ENCODE measurements around the gene CFAP58.

The CFAP58 gene

GRCh38 chr10:104323085-104323484 is 30.5 kb upstream of the CFAP58 start:
- DNase-seq = no peak

GRCh38 chr10:104323760-104324201 is 29.9 kb upstream of the CFAP58 start:
- DNase-seq = no peak

DNA sequence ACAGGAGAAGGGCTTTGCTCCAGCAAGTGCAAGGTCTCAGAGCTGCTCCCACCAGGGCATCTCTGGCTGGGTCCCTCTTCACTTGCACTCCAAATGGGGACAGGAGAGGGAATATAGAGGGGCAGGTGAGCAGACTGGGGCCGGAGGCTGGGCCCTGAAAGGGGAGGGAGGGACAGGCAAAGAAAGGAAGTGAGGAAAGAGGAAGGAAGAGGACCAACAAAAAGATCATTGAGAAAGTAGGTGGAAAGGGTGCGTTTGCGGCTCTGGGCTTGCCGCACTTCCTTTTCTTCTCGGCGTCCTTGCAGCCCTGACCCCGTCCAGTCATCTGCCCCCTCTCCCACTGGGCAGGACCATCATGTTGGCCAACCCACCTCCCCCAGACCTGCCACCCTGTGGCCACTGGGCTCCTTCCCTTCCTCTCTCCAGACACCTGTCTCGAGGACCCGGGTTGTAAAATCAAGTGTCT is 29.4 kb upstream of the CFAP58 start:
- DNase-seq = no peak

DNA sequence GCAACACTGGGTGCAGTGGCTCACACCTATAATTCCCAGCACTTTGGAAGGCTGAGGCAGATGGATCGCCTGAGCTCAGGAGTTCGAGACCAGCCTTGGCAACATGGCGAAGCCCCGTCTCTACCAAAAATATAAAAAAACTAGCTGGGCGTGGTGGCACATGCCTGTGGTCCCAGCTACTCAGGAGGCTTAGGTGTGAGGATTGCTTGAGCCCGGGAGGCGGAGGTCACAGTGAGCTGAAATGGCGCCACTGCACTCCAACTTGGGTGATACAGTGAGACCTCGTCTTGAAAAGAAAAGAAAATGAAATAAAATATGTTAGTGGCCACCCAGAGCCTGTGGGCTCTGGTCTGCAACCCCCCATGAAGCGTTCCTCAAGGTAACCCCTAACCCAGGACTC is 28.7 kb upstream of the CFAP58 start:
- no peak for DNase-seq

GRCh38 chr10:104325436-104326435 is 27.9 kb upstream of the CFAP58 start:
- DNase-seq = no peak

GRCh38 chr10:104326991-104327610 is 26.5 kb upstream of the CFAP58 start:
- no peak for DNase-seq

DNA sequence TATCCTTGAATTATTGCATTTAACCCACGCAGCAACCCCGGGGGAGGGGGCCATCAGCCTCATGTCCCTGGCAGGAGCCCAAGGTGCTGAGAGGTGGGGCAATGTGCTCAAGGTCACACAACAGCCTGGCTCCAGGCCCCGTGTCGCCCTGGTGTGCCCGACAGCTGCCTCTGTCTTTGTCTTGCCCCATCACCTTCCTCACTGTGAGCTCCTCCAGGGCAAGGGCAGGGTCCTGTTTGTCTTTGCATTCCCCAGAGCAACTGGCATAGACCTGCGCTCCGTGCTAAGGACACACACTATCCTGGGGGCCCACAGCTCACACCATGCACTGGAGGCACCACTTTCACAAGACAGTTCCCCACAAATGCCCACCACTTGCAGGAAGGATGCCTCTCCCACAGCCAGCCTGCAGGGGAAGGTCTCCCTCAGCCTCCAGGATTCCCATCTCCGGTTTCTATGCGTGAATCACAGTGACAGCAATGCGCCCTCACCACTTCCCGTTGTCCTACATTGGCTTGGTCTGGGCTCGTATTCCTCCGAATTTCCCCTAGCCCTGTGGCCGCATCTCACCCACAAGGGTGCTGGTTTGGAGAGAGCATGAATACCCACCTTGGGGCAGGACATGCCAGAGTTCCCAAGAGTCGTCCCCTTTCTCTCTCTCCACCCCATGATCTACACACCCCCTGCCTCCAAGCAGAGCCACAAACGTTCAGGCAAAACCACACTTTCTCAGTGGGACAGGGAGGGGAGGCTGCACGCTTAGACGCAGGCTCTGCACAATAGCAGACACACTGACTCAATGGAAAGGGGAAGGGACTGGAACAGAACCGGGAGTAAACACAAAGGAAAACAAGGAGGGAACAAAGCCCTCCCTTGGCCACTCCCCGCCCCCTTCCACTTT is 25.6 kb upstream of the CFAP58 start:
- peak; percentile 32 for DNase-seq

DNA sequence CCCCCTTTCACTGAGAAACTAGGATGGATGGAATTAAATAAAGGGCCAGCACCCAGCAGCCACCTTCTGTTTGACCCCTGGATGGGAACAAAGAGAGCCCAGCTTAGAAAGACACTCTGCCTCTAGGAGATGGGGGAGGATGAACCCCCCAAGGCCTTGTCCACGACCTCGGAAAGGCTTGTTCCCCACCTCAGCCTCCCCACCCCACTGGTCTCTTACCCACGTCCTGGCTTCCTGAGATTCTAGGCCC is 25.1 kb upstream of the CFAP58 start:
- no peak for DNase-seq

DNA sequence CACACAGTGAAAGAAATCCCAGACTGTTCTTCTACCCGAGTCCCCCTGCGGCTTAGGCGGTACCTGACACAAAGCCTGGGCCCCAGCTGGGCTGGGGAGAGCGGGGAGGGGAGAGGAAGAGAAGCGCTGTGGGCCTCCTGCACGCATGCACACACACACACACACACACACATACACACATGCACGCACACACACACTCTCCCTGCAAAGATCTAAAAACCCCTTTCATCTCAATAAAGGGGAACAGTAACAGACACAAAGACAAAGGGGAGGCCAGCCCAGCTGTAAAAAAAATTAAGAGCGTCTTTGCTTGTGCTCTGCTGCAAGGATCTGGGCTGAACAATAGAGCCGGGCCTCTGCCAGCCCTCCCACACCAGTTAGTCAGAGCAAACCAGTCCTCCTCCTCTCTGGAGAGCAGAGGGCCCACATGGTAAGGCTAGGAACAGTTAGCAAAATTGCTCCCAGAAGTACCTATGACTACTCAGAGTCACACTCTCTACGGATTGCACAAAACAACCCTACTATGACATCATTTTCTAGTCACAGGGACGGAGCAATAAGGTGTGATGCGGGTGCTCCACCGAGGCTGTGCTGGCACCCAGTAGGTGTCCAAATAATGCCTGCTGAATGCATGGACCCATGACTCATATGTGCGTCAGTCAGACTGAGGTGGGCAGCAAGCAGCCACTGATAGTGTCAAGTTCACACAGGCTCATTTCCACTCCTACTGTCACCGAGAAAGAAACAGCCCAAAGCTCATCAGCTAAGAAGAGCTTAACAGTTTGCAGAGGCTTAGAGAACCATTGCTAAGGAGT is 24.5 kb upstream of the CFAP58 start:
- DNase-seq = peak; percentile 72

DNA sequence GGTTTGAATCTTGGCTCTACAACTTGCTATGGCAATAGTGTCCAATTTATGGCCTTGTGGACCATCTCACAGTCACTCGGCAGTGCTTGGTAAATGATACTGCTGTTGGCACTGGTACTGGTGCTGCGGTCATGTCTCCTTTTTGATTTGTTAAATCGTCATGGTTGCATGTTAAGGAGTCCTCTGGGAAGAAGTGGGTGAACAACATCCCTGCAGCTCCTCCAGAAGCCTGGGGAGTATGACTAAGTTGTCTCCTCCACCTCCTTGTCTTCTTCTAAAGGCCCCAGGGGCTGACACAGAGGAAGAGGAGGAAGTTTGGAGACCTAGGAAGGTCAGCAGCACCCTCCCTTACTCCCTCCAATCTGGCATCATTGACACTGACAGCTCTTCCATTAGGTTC is 23.9 kb upstream of the CFAP58 start:
- DNase-seq = no peak

DNA sequence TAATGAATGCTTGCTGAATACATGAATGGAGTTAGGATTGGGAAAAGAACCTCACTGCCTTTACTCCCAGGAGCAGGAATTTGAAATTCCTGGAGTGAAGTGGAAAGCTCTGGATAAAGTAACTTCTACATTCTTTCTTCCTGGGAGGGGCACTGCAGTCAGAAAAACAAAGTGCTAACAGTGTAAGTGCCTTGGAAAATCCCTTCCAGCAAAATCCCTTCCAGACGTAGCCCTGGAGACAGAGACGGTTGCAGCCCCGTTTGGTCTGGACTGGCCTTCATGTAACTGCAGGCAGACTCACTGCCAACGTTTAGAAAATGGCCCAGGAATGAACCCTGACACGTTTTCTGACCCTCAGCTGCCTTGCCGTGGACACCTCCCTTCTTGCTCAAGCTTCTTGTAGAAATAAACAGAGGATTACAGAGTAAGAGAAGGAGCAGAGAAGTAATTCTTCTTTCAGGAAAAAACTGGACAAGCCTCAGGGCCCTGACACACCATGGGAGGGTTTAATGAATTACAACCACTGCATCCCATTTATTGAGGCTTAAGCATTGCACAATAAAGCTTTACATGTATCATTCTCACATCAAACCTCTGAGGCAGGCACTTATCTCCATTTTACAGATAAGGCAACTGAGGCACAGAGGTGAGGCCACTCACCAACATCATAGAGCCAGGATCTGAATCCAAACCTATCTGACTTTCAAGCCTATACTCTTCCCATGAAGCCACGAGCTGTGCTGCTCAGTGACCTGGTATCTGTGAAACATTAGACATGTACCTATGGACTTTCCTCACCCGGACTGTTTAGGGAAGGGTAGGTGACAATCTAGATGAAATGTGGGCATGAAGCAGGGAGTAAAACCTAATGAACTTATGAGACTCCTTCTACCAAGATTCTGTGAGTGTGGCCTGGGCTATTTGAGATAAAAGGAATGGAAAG is 23.2 kb upstream of the CFAP58 start:
- DNase-seq = no peak

DNA sequence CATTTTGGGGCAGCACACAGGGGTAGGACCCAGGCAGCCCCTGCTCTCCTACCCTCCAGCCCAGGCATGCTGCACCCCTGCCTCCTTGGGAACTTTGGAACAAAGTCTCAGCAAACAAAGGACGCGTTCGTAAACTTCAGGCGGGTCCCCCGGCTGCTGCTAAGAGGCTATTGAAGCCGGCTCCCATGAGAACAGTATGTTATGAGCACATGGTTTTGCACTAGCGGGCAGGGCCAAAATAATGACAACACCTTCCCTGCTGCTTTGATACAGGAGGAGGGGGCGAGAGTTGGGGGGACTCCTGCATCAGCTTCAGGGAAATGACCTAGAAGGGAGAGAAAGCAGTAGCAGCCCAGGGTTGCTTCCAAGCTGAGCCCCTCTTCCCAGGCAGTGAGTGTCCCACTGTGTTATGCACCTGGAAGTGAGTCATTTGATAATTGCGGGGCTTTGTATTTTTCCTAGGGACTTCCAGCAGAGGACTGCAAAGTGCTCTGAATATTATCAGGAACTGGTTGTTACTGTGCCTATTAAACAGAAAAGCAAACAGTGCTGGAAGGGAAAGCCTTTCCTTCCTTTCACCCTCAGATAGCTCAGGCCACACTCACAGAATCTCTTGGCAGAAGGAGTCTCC is 22.3 kb upstream of the CFAP58 start:
- DNase-seq = no peak

DNA sequence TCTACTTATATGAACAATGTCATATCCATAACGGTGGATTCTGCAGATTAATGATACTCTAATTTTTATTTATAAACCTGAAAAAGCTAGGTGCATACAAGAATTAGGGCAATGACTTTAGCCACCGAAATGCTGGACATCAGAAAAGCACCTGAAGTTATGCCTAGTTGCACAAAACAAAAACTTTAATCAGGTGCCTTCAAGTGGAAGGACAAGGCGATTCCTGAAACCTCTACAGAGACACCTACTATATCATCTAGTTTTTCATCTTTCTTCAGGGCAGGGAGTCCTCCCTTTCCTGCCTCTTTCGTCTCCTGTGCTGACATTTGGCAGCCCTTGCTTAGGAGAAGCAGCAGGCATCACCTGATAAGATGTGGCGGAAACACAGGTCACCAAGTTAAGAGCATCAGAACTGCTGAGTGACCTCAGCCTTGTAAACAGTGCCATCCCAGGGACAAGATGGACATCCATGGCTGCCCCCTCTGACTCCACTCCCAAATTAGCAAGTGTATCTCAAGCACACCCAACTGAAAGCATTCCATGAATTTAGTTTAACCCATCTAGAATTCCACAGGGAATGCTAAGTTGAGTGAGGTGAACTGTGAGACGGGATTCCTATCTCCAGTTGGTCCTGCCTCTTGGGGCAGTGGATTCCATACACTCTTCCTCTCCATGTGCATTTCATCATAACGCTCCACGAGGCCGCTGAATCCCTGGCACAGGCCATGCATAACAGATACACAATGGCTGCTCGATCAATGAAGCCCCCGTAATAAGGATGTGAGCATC is 21.2 kb upstream of the CFAP58 start:
- DNase-seq = no peak

GRCh38 chr10:104333032-104333727 is 20.5 kb upstream of the CFAP58 start:
- DNase-seq = peak; percentile 80

GRCh38 chr10:104333728-104334373 is 19.8 kb upstream of the CFAP58 start:
- DNase-seq = peak; percentile 27

DNA sequence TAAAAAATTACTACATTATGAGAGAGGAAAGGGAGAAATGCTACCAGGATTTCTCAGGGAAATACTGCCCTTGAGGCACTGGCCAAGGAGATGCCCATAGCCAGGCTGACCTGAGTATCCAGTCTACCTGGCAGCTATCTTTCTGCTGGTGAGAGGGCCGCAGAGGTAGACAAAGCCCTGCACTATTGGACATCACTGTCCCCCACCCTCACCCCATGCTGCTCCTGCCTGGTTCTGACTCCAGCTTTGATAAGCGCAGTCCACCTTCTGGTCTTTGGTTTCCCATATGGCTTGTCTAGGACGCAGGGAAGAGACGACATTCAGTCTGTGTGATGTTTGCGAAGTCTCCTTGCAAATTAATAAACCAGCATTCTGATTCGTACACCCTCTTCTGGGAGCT is 19.1 kb upstream of the CFAP58 start:
- DNase-seq = no peak

- peak; percentile 34 for DNase-seq
Observed at GRCh38 chr10:104334965-104335650, 18.5 kb upstream of the CFAP58 start.

All from activated T-cell treated with anti-CD3 and anti-CD28 coated beads, Interleukin-2, amount 50 U/mL, for 1 hour (primary cell).